Brain microvascular endothelial cell (primary cell): ENCODE data around the gene MAPK7.

Experiments
- DNase-seq: peaks from one replicate; pipeline ENCODE4 v3.0.0-alpha.2; 2020
- H3K27ac ChIP-seq: fragments of 250-450 bp; sonication (Bioruptor Pico); 2 replicates; pipeline ENCODE4 v1.5.1; 2020; ENCODE audit warnings: mild to moderate bottlenecking, moderate library complexity
- H3K27me3 ChIP-seq: fragments of 250-450 bp; sonication (Bioruptor Pico); replicated peaks from 2 replicates; pipeline ENCODE4 v1.5.1; 2020; ENCODE audit warnings: mild to moderate bottlenecking
- H3K36me3 ChIP-seq: fragments of 250-450 bp; sonication (Bioruptor Pico); replicated peaks from 2 replicates; pipeline ENCODE4 v1.5.1; 2020; ENCODE audit warnings: mild to moderate bottlenecking
- H3K4me3 ChIP-seq: 2 replicates; pipeline ENCODE4 v1.5.1; 2011; ENCODE audit warnings: low read depth, mild to moderate bottlenecking, control low read depth, low read length, moderate library complexity
- in situ Hi-C: cut with HindIII; loops from 2 replicates; pipeline ENCODE4 v1.10.0; 2017; ENCODE audit warnings: low sequenced_read_pairs, low pct_ligation_motif_present
- TF ChIP-seq, protein P1 (sequence below): IDR thresholded peaks from 2 replicates; pipeline ENCODE4 v1.5.1; 2011; ENCODE audit warnings: low read depth, mild to moderate bottlenecking, moderate library complexity, low read length, control low read depth, inconsistent platforms; ENCODE audit errors: missing control alignments

MAPK7 gene

DNA sequence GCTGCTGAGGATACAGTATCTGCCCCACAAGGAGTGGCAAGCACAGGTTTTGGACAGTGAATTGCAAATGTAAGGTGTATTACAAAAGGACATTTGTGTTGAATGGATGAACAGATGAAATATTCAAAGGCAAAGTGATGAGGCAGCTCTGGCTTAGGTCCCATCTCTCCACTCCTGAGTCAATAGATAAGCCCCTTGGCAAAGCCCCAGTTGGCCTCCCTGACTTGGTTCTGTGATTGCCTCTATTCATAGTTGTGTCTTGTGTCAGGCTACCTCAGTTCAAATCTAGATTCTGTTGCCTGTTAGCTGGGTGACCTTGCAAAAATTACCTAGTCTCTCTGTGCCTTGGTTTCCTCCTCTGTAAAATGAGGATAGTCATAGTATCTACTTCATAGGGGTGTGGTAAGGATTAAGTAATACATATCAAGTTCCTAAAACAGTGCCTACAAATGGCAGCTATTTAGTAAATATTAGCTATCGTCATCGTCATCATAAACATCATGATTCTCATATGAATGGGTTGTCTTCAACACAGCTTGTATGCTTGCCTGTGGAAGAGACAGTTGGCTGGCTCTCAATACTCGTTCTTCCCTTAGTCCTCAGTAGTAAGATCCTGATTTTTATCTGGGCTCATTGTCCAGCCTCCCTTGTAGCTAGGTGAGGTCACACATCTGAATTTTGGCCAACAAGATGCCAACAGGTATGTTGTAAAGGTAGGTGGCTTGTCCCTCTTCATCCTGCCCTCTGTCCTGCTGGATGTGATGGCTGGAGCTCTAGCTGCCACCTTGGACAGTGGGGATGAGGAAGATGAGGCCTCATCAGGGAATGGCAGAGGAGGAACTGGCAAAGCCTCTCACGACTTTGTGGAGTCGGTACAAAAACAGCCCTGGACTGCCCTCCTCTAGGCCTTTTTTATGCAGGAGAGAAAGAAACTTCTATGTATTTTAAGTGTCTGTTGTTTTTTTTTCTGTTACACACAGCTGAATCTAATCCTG lies 10.8 kb downstream of the MAPK7 start:
- TF ChIP-seq, protein P1, sequence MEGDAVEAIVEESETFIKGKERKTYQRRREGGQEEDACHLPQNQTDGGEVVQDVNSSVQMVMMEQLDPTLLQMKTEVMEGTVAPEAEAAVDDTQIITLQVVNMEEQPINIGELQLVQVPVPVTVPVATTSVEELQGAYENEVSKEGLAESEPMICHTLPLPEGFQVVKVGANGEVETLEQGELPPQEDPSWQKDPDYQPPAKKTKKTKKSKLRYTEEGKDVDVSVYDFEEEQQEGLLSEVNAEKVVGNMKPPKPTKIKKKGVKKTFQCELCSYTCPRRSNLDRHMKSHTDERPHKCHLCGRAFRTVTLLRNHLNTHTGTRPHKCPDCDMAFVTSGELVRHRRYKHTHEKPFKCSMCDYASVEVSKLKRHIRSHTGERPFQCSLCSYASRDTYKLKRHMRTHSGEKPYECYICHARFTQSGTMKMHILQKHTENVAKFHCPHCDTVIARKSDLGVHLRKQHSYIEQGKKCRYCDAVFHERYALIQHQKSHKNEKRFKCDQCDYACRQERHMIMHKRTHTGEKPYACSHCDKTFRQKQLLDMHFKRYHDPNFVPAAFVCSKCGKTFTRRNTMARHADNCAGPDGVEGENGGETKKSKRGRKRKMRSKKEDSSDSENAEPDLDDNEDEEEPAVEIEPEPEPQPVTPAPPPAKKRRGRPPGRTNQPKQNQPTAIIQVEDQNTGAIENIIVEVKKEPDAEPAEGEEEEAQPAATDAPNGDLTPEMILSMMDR, result no peak
- Histone ChIP-seq H3K27ac (no peak overlapping the region), H3K27me3 (no peaks in the 10 kb centered on the region), H3K4me3 (no peak overlapping the region), H3K36me3 (peaks cover 10% of the 10 kb centered on the region)
- in situ Hi-C loops, result no loop called here
- DNase-seq, result no peak

DNA sequence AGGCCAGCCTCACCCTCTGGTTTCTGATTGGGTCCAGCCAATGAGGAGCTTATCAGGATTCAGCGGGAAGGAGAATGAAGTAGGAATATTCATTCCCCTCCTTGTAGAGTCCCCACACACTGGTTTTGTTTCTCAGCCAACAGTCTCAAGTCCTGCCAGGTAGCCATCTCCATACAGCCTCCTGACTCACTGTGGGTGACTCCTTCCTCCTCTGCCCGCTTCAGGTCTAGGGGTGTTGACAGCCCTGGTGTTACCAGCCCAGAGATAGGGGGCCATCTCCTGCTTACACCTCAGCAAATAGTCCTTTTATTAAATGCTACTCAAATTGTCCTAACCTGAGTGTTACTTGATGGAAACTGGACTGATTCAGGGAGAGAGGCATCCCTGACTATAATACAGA lies 12.7 kb downstream of the MAPK7 start:
- Histone ChIP-seq H3K27me3 (no peaks in the 10 kb centered on the region), H3K4me3 (no peak overlapping the region), H3K36me3 (no peaks in the 10 kb centered on the region), H3K27ac (no peak overlapping the region)
- no peak for DNase-seq
- TF ChIP-seq, protein P1, result no peak
- in situ Hi-C loops, result no loop called here

DNA sequence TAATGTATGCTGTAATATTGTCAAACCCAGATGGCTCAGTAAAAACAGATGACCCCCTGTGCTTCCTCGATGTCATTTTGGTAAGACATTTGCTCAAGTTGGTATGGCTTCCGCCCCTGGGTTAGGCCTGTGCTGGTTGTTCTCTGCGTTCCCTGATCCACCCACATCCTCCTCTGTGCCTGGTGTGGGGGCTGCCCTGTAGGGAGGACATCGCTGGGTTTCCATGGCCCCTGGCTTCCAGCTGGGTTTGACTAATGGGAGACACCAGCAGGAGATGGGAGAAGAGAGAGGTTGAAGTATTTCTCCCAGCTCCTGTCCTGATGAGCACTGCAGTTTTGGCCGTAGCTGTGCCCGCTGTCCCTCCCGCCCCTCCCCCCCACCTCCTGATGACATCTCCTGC lies 13.1 kb downstream of the MAPK7 start:
- H3K27me3 ChIP-seq, result no peaks in the 10 kb centered on the region
- TF ChIP-seq, protein P1, result no peak
- DNase-seq, result no peak

DNA sequence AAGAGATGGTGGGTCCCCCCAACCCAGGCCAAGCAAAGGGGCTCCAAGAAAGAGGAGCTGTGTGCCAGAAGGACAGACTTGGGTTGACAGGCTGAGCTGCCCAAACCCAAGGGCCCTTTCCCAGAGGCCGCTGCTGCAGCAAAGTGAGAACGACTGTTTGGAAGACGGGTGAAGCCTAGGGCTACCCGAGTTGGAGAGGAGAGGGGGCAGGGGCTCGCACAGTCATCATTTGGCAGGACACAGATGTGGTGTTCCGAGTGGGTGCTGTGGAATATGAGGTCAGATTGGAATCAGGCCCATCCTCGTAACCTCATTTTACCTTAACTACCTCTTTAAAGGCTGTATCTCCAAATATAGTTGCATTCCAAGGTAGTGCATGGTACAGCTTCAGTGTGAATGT lies 14.0 kb downstream of the MAPK7 start:
- H3K27me3 ChIP-seq, result no peaks in the 10 kb centered on the region
- H3K27ac ChIP-seq, result no peak overlapping the region
- TF ChIP-seq, protein P1, result no peak
- in situ Hi-C loops, result no loop called here
- H3K4me3 ChIP-seq, result no peak overlapping the region
- DNase-seq, result no peak
- no peaks in the 10 kb centered on the region for H3K36me3 ChIP-seq

More for the DNA sequence above, 13.1 kb downstream of the MAPK7 start:
- in situ Hi-C loops, result no loop called here
- no peaks in the 10 kb centered on the region for H3K36me3 ChIP-seq
- no peak overlapping the region for H3K4me3 ChIP-seq
- no peak overlapping the region for H3K27ac ChIP-seq

DNA sequence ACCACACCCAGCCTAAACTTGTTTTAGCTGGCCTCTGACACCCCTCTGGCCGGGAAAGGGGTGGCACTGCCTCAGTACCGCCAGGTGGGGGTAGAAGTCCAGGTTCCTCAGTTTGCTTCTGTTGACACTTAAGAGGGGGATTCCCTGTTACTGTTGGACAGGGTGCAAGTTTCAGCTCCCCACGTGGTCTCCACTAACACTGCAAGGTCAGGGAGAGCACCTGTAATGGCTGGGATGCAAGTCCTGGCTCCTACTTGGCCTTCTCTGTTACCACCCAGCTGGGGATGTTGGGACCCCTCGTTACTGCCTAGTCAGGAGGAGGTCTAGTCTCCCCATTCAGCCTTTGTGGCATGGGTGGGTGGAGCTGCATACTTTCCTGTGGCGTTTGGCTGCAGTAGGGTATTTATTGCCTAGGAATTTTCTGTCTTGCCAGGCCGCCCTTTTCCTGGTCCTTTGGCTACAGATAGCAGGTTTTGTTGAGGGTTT lies 19.3 kb downstream of the MAPK7 start:
- in situ Hi-C loops, result no loop called here
- no peaks in the 10 kb centered on the region for H3K36me3 ChIP-seq
- DNase-seq, result no peak
- H3K27ac ChIP-seq, result no peak overlapping the region
- no peaks in the 10 kb centered on the region for H3K27me3 ChIP-seq
- H3K4me3 ChIP-seq, result no peak overlapping the region
- TF ChIP-seq, protein P1, result peak; percentile 12
